Panc1 (cell line): Measurements from ENCODE around the gene GGPS1. TPM values are rescaled to one million over a fixed set of nuclear protein-coding genes. Genes with fewer than 3 reads are reported as not detected.

Experiments used
- ATAC-seq: fragments of 200-7000 bp; cut with Tn5 transposase; 2 replicates; pipeline ENCODE4 v1.9.1; 2020; ENCODE audit warnings: mild to moderate bottlenecking, moderate library complexity
- BruUV-seq: library from RNA; stranded (reverse); fragments of 400-500 nt; replicated peaks from 2 replicates; lab custom pipeline; 2021; lab: Mats Ljungman, UMichigan
- CTCF ChIA-PET: fragments of 300-600 bp; sonication (Branson Sonifier 250); formaldehyde crosslinking; loops from one replicate; lab custom pipeline; 2022; ENCODE audit warnings: antibody characterized with exemption; lab: Charles Lee
- POLR2A ChIA-PET: fragments of 300-600 bp; sonication (Branson Sonifier 250); formaldehyde crosslinking; loops from one replicate; lab custom pipeline; 2022; ENCODE audit warnings: antibody characterized with exemption; lab: Charles Lee
- DNase-seq: peaks from one replicate; pipeline ENCODE4 v3.0.0-alpha.2; 2010; ENCODE audit warnings: low read depth, low spot score
- H3K27ac ChIP-seq: 2 replicates; pipeline ENCODE4 v1.5.1; 2011; ENCODE audit warnings: mild to moderate bottlenecking, low read length, inconsistent platforms
- H3K27me3 ChIP-seq: fragments of 200-500 bp; sonication (Bioruptor generic); 2 replicates; pipeline ENCODE4 v1.6.0; 2014; ENCODE audit warnings: low read length, inconsistent platforms; ENCODE audit not compliant: control insufficient read depth, insufficient read depth
- H3K36me3 ChIP-seq: fragments of 200-500 bp; sonication (Bioruptor generic); 2 replicates; pipeline ENCODE4 v1.5.1; 2014; ENCODE audit warnings: inconsistent platforms, mild to moderate bottlenecking, low read length, moderate library complexity; ENCODE audit not compliant: control insufficient read depth, insufficient read depth
- H3K4me1 ChIP-seq: 2 replicates; pipeline ENCODE4 v1.5.1; 2011; ENCODE audit warnings: inconsistent platforms, mild to moderate bottlenecking, low read length, moderate library complexity; ENCODE audit not compliant: control insufficient read depth, insufficient read depth
- H3K4me3 ChIP-seq, 2 experiments: 2 replicates each; pipeline ENCODE4 v1.5.1; 2011 to 2012; ENCODE audit warnings: low read depth in 2 of 2, low read length in 2 of 2, mild to moderate bottlenecking in 2 of 2, inconsistent platforms in 1 of 2, moderate library complexity in 1 of 2
- H3K9me3 ChIP-seq: fragments of 200-500 bp; sonication (Bioruptor generic); 2 replicates; pipeline ENCODE4 v1.5.1; 2014; ENCODE audit warnings: low read depth, mild to moderate bottlenecking, inconsistent platforms, low read length, moderate library complexity; ENCODE audit not compliant: control insufficient read depth, insufficient read depth
- CTCF ChIP-seq: fragments of 450-650 bp; IDR thresholded peaks from 2 replicates; pipeline ENCODE4 v1.5.1; 2017; ENCODE audit warnings: mild to moderate bottlenecking
- POLR2AphosphoS5 ChIP-seq: IDR thresholded peaks from 2 replicates; pipeline ENCODE4 v1.6.1; 2012; ENCODE audit warnings: mild to moderate bottlenecking, low read depth, low read length, moderate library complexity
- REST ChIP-seq, 2 experiments: IDR thresholded peaks; 2 replicates each; pipeline ENCODE4 v1.6.1; 2011 to 2012; ENCODE audit warnings: low read depth in 2 of 2, control low read depth in 1 of 2, low read length in 1 of 2, mild to moderate bottlenecking in 1 of 2, moderate library complexity in 1 of 2; ENCODE audit not compliant: insufficient read depth in 1 of 2
- SIN3A ChIP-seq: IDR thresholded peaks from 2 replicates; pipeline ENCODE4 v1.6.1; 2012; ENCODE audit warnings: low read depth, mild to moderate bottlenecking, low read length, moderate library complexity, borderline replicate concordance; ENCODE audit not compliant: insufficient read depth
- TCF7L2 ChIP-seq: IDR thresholded peaks from 2 replicates; pipeline ENCODE4 v1.6.1; 2011; ENCODE audit warnings: mild to moderate bottlenecking, low read depth, low read length, inconsistent platforms
- in situ Hi-C: cut with HindIII; loops from 2 replicates; pipeline ENCODE4 v1.10.0; 2016; ENCODE audit warnings: low sequenced_read_pairs, low pct_unique_long_range_greater_than_20kb
- intact Hi-C: fragments of 100-400 bp; cut with micrococcal nuclease; formaldehyde crosslinking; loops from one replicate; pipeline ENCODE4 v1.10.0; 2022; ENCODE audit not compliant: unreplicated experiment
- total RNA-seq: library from RNA; stranded (reverse); gene quantifications from one replicate; pipeline ENCODE4 v1.2.1, GENCODE V29; 2021; ENCODE audit not compliant: unreplicated experiment

GGPS1 gene
- total RNA-seq, 1 experiment from 2014 or later, result 60.6 TPM

- ATAC-seq (no peak; the same call in 1 of the 2 replicates), DNase-seq (no peak)
- TF ChIP-seq REST (IDR thresholded peaks at IDR 0.05; ENCODE audit: insufficient read depth in 1 of 2, low read depth in 2 of 2, low read length in 1 of 2) (no peak), SIN3A (no peak), POLR2AphosphoS5 (no peak), CTCF (no peak), TCF7L2 (no peak)
- Histone ChIP-seq H3K36me3 (no peaks in the 10 kb centered on the region), H3K27me3 (no peaks in the 10 kb centered on the region), H3K4me3 (no peak overlapping the region), H3K4me1 (peaks cover 10% of the 10 kb centered on the region), H3K9me3 (peaks cover 5% of the 10 kb centered on the region; the same call in 1 of the 2 replicates), H3K27ac (no peak overlapping the region)
- POLR2A ChIA-PET, result no interaction called here
- intact Hi-C loops (no loop called here), in situ Hi-C loops (no loop called here)
- CTCF ChIA-PET, result no interaction called here
- no TSS peak for BruUV-seq
These were observed 32.4 kb upstream of the GGPS1 start for GRCh38 chr1:235295902-235296350.

GRCh38 chr1:235296729-235297128 lies 31.6 kb upstream of the GGPS1 start:
- in situ Hi-C loops, result no loop called here
- BruUV-seq, result no TSS peak
- POLR2A ChIA-PET, result no interaction called here
- TF ChIP-seq CTCF (no peak), POLR2AphosphoS5 (no peak), TCF7L2 (no peak), REST (IDR thresholded peaks at IDR 0.05; ENCODE audit: insufficient read depth in 1 of 2, low read depth in 2 of 2, low read length in 1 of 2) (no peak), SIN3A (no peak)
- H3K9me3 ChIP-seq, result peaks cover 5% of the 10 kb centered on the region; the same call in 1 of the 2 replicates
- H3K27ac ChIP-seq, result no peak overlapping the region
- CTCF ChIA-PET, result no interaction called here
- H3K4me1 ChIP-seq, result peaks cover 10% of the 10 kb centered on the region
- H3K27me3 ChIP-seq, result no peaks in the 10 kb centered on the region
- no peak for ATAC-seq
- intact Hi-C loops, result no loop called here
- no peak for DNase-seq
- H3K4me3 ChIP-seq, result no peak overlapping the region
- H3K36me3 ChIP-seq, result no peaks in the 10 kb centered on the region
